Thyroid gland (tissue), 4 donors: ENCODE results near the gene TCP1.

Source experiments
- CTCF ChIP-seq, 6 experiments: fragments of 200-600 bp in 3 of 6; fragments of 450-650 bp in 3 of 6; sonication (generic) in 3 of 6; IDR thresholded peaks; one replicate each; pipeline ENCODE4 v1.5.1; 2016 to 2019; ENCODE audit warnings: antibody characterized with exemption in 6 of 6, mild to moderate bottlenecking in 2 of 6, inconsistent platforms in 1 of 6, moderate library complexity in 1 of 6
- POLR2A ChIP-seq, 2 donors: fragments of 450-650 bp; IDR thresholded peaks; one replicate each; pipeline ENCODE4 v1.6.1; 2017; ENCODE audit warnings: antibody characterized with exemption in 2 of 2, mild to moderate bottlenecking in 2 of 2, moderate library complexity in 1 of 2

GRCh38 chr6:159728531-159728964 lies 60.9 kb downstream of the TCP1 start:
- TF ChIP-seq CTCF (IDR thresholded peaks at IDR 0.05) (no peak), POLR2A (IDR thresholded peaks at IDR 0.05) (no peak)
